ENCODE data around the gene PRADC1. TPM values are rescaled to one million over a fixed set of nuclear protein-coding genes. Genes with fewer than 3 reads are reported as not detected.

Gene PRADC1
- total RNA-seq, 1 donor: 4.4 TPM

GRCh38 chr2:73253901-73254300 is 20.9 kb upstream of the PRADC1 start:
- Histone ChIP-seq H3K9me3 (ENCODE audit: low read depth, low read length) (no peaks in the 10 kb centered on the region), H3K27me3 (ENCODE audit: insufficient read depth, low read length) (no peaks in the 10 kb centered on the region), H3K4me1 (ENCODE audit: insufficient read depth, low read length) (no peaks in the 10 kb centered on the region), H3K4me3 (ENCODE audit: low read length) (no peak overlapping the region)

GRCh38 chr2:73253400-73253799 is 20.4 kb upstream of the PRADC1 start:
- H3K27me3 ChIP-seq (ENCODE audit: insufficient read depth, low read length): no peaks in the 10 kb centered on the region
- no peaks in the 10 kb centered on the region for H3K4me1 ChIP-seq (ENCODE audit: insufficient read depth, low read length)
- no peak overlapping the region for H3K4me3 ChIP-seq (ENCODE audit: low read length)
- H3K9me3 ChIP-seq (ENCODE audit: low read depth, low read length): no peaks in the 10 kb centered on the region

- no peaks in the 10 kb centered on the region for H3K9me3 ChIP-seq (ENCODE audit: low read depth, low read length)
- H3K4me1 ChIP-seq (ENCODE audit: insufficient read depth, low read length): no peaks in the 10 kb centered on the region
- H3K27me3 ChIP-seq (ENCODE audit: insufficient read depth, low read length): no peaks in the 10 kb centered on the region
- H3K4me3 ChIP-seq (ENCODE audit: low read length): no peak overlapping the region
These were observed 19.4 kb upstream of the PRADC1 start for GRCh38 chr2:73252238-73253027.

GRCh38 chr2:73250872-73251846 is 18.1 kb upstream of the PRADC1 start:
- Histone ChIP-seq H3K9me3 (ENCODE audit: low read depth, low read length) (no peaks in the 10 kb centered on the region), H3K4me3 (ENCODE audit: low read length) (no peak overlapping the region), H3K27me3 (ENCODE audit: insufficient read depth, low read length) (no peaks in the 10 kb centered on the region), H3K4me1 (ENCODE audit: insufficient read depth, low read length) (no peaks in the 10 kb centered on the region)

GRCh38 chr2:73249636-73250035 is 16.6 kb upstream of the PRADC1 start:
- Histone ChIP-seq H3K4me3 (ENCODE audit: low read length) (no peak overlapping the region), H3K27me3 (ENCODE audit: insufficient read depth, low read length) (no peaks in the 10 kb centered on the region), H3K9me3 (ENCODE audit: low read depth, low read length) (no peaks in the 10 kb centered on the region), H3K4me1 (ENCODE audit: insufficient read depth, low read length) (no peaks in the 10 kb centered on the region)

GRCh38 chr2:73246850-73247249 is 13.8 kb upstream of the PRADC1 start:
- H3K27me3 ChIP-seq (ENCODE audit: insufficient read depth, low read length): no peaks in the 10 kb centered on the region
- no peaks in the 10 kb centered on the region for H3K4me1 ChIP-seq (ENCODE audit: insufficient read depth, low read length)
- H3K9me3 ChIP-seq (ENCODE audit: low read depth, low read length): no peaks in the 10 kb centered on the region
- no peak overlapping the region for H3K4me3 ChIP-seq (ENCODE audit: low read length)

- H3K9me3 ChIP-seq (ENCODE audit: low read depth, low read length): no peaks in the 10 kb centered on the region
- no peaks in the 10 kb centered on the region for H3K27me3 ChIP-seq (ENCODE audit: insufficient read depth, low read length)
- no peaks in the 10 kb centered on the region for H3K4me1 ChIP-seq (ENCODE audit: insufficient read depth, low read length)
- no peak overlapping the region for H3K4me3 ChIP-seq (ENCODE audit: low read length)
These were observed 11.5 kb upstream of the PRADC1 start for GRCh38 chr2:73244580-73244979.

GRCh38 chr2:73243884-73244570 is 11.0 kb upstream of the PRADC1 start:
- H3K9me3 ChIP-seq (ENCODE audit: low read depth, low read length): no peaks in the 10 kb centered on the region
- H3K27me3 ChIP-seq (ENCODE audit: insufficient read depth, low read length): no peaks in the 10 kb centered on the region
- no peaks in the 10 kb centered on the region for H3K4me1 ChIP-seq (ENCODE audit: insufficient read depth, low read length)
- no peak overlapping the region for H3K4me3 ChIP-seq (ENCODE audit: low read length)

GRCh38 chr2:73239776-73240175 is 6.7 kb upstream of the PRADC1 start:
- Histone ChIP-seq H3K27me3 (ENCODE audit: insufficient read depth, low read length) (no peaks in the 10 kb centered on the region), H3K4me3 (ENCODE audit: low read length) (no peak overlapping the region), H3K9me3 (ENCODE audit: low read depth, low read length) (no peaks in the 10 kb centered on the region), H3K4me1 (ENCODE audit: insufficient read depth, low read length) (peaks cover 12% of the 10 kb centered on the region)

GRCh38 chr2:73238976-73239375 is 5.9 kb upstream of the PRADC1 start:
- Histone ChIP-seq H3K4me3 (ENCODE audit: low read length) (no peak overlapping the region), H3K9me3 (ENCODE audit: low read depth, low read length) (no peaks in the 10 kb centered on the region), H3K27me3 (ENCODE audit: insufficient read depth, low read length) (no peaks in the 10 kb centered on the region), H3K4me1 (ENCODE audit: insufficient read depth, low read length) (peaks cover 14% of the 10 kb centered on the region)

GRCh38 chr2:73238149-73238548 is 5.1 kb upstream of the PRADC1 start:
- H3K4me3 ChIP-seq (ENCODE audit: low read length): no peak overlapping the region
- H3K27me3 ChIP-seq (ENCODE audit: insufficient read depth, low read length): no peaks in the 10 kb centered on the region
- no peaks in the 10 kb centered on the region for H3K9me3 ChIP-seq (ENCODE audit: low read depth, low read length)
- peaks cover 17% of the 10 kb centered on the region for H3K4me1 ChIP-seq (ENCODE audit: insufficient read depth, low read length)

- Histone ChIP-seq H3K27me3 (ENCODE audit: insufficient read depth, low read length) (no peaks in the 10 kb centered on the region), H3K9me3 (ENCODE audit: low read depth, low read length) (no peaks in the 10 kb centered on the region), H3K4me3 (ENCODE audit: low read length) (no peak overlapping the region), H3K4me1 (ENCODE audit: insufficient read depth, low read length) (peaks cover 24% of the 10 kb centered on the region)
These were observed 4.1 kb upstream of the PRADC1 start for GRCh38 chr2:73237168-73237567.

GRCh38 chr2:73235315-73236028 is 2.4 kb upstream of the PRADC1 start:
- no peaks in the 10 kb centered on the region for H3K27me3 ChIP-seq (ENCODE audit: insufficient read depth, low read length)
- peaks cover 24% of the 10 kb centered on the region for H3K4me1 ChIP-seq (ENCODE audit: insufficient read depth, low read length)
- peak overlapping the region; percentile 71 for H3K4me3 ChIP-seq (ENCODE audit: low read length)
- no peaks in the 10 kb centered on the region for H3K9me3 ChIP-seq (ENCODE audit: low read depth, low read length)

- Histone ChIP-seq H3K27me3 (ENCODE audit: insufficient read depth, low read length) (no peaks in the 10 kb centered on the region), H3K9me3 (ENCODE audit: low read depth, low read length) (no peaks in the 10 kb centered on the region), H3K4me1 (ENCODE audit: insufficient read depth, low read length) (peaks cover 24% of the 10 kb centered on the region), H3K4me3 (ENCODE audit: low read length) (peak within 1 kb of the TSS; percentile 71)
These were observed 1.1 kb upstream of the PRADC1 start, which contains the start of gene CCT7 for GRCh38 chr2:73233932-73234832. TSS of gene CCT7 (plus strand) at chr2:73234308. CDS start at chr2:73234379, 71 bp downstream.
